Endothelial cell of hepatic sinusoid (primary cell): ENCODE results near the gene NFS1.

Source experiments
- in situ Hi-C: cut with HindIII; loops from 2 replicates; pipeline ENCODE4 v1.10.0; 2017; ENCODE audit warnings: low sequenced_read_pairs

The NFS1 gene

GRCh38 chr20:35680452-35681183, 18.5 kb downstream of the NFS1 start:
- in situ Hi-C loops = no loop called here

DNA sequence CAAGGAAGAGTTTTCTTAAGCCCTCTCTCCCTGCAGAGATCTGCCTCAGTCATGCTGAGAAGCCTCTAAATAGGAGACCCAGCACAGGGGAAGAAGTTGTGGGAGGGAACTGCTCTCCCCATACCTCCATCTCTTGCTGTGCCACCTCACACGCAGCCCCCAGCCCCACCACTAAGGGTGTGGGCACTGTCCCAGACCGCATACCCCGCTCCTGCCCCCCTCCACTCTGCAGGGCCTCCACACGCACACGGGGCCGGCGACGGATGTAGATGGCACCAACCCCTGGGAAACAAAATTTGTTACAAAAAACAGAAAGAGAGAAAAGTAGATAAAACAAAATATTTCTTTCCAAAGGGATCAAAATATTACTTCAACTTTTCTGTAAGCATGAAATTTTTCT, 24.2 kb downstream of the NFS1 start:
- in situ Hi-C loops = no loop called here

DNA sequence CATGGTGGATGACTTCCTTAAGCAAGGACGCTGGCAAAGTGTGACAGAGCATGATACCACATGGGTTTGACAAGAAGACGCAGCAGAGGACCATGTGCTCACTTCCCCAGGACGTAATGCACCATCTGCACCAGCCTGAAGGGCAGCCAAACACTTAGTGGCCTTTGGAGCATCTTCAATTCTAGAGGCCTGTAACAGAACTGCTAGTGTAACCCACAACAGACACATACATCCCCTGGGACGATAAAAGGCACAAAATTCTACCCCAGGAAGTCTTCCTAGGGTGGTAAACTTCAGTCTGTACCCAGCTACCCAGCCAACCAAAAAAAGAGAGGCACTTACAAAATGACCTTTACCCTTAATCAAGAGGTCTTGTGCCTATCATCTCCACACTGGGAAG, 25.3 kb downstream of the NFS1 start:
- in situ Hi-C loops = no loop called here

DNA sequence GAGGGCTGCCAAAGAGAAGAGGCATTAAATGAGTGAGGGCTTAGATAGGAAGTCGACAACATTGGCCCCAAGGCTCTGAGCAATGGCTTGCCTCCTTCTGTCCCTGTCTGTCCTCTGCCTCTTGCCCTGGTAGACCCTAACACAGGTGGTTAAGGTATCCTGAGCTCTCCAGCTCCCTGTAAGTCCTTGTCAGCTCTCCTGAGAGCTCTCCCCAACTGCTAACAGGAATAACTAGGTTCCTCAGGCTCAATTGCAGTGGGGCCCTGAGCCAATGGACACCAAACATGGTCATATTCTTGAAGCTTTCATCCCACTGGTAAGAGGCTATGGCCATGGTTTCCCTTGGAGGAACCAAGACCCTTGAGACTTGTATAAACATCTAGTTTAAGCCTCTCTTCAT, 29.5 kb downstream of the NFS1 start:
- in situ Hi-C loops = no loop called here

- in situ Hi-C loops = no loop called here
Observed at GRCh38 chr20:35669221-35669620, 29.9 kb downstream of the NFS1 start.

DNA sequence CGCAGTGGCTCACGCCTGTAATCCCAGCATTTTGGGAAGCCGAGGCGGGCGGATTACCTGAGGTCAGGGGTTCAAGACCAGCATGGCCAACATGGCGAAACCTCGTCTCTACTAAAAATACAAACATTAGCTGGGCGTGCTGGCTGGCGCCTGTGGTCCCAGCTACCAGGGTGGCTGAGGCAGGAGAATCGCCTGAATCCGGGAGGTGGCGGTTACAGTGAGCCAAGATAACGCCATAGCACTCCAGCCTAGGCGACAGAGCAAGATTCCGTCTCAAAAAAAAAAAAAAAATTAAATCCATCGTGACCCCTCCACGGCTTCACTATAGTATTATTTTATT, 33.2 kb downstream of the NFS1 start:
- in situ Hi-C loops = no loop called here

- in situ Hi-C loops = no loop called here
Observed at GRCh38 chr20:35664466-35665206, 34.5 kb downstream of the NFS1 start, which contains the start of the genes CPNE1 and RBM12. CPNE1 (minus strand) TSS chr20:35664900; CDS start chr20:35632923, 31,977 bp downstream. RBM12 (minus strand) TSS chr20:35664900; CDS start chr20:35655322, 9,578 bp downstream.

DNA sequence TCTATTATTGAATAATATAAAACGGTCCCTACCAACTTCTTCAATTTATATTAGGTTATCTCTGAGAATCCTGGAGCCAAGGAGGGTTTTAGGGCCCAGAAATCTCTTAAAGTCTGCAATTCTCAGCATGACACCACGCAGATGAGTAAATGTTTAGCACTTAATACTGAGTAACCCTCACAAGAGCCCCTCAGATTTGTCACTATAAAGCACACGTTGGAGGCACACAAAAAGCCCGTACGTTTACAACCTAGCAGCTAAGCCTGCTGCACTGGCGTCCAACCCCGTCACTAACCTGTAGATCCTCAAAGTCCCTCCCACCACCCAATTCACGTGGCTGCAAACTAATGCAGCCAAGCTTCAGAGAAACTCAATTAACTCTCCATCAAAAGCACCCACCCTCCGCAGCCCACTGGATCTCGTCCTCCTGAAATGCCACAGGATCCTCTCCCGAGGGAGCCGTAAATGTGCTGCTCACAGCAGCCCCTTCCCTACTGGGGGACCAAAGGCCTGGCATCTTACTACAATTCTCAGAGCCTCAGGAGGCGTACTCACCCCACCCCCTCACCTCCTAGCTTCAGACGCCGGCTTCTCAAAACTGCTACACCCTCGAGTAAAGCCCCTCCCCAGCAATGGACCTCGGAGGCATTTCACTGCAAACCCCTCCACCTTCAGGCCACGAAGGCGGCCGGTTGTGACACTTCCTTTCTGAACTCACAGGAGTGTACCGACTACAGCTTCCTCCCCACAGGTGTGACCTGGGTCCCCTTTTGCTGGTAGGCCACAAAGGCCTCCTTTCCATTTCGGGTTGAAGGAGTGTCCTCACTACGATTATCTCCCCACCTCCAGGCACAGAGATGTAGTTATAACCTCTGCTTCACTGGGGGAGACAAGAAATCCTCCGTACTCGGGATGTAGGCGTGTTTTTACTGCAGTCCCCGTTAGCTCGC, 35.4 kb downstream of the NFS1 start:
- in situ Hi-C loops = no loop called here

DNA sequence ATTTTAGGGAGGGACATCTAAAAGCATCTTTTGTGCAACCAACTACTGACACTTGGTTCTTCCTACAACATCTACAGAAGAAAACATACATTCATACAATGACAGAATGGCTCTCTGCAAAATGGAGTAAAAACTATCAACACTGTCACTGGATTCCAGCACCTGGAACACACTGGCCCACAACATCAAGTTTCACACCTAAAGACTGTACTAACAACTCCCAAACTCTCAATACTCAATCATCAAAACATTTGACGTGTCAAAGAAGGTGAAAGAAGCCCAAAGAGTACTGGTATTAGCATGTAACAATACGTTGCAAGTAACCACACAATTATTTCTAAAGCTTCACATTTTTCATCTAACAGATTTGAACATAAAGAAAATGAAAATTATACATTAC, 36.6 kb downstream of the NFS1 start:
- in situ Hi-C loops = no loop called here

GRCh38 chr20:35661908-35662307, 37.2 kb downstream of the NFS1 start:
- in situ Hi-C loops = no loop called here

GRCh38 chr20:35661053-35661452, 38.1 kb downstream of the NFS1 start:
- in situ Hi-C loops = no loop called here

GRCh38 chr20:35660122-35660937, 38.8 kb downstream of the NFS1 start:
- in situ Hi-C loops = no loop called here

GRCh38 chr20:35657271-35657670, 41.9 kb downstream of the NFS1 start:
- in situ Hi-C loops = no loop called here

GRCh38 chr20:35654415-35654814, 44.7 kb downstream of the NFS1 start:
- in situ Hi-C loops = no loop called here

GRCh38 chr20:35653893-35654292, 45.3 kb downstream of the NFS1 start:
- in situ Hi-C loops = no loop called here

DNA sequence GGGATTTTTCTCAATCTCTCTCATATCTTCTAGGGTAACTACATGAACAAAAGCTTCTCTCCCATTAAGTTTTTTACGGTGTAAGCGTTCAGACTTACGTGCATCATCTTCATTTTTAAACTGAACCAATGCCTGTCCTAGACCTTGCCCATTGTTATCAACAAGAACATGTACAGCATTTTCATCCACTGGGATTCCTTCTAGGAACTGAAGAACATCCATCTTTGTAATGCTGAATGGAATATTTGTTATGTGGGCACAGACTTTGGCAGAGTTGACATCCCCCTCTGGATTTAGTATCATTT, 45.8 kb downstream of the NFS1 start:
- in situ Hi-C loops = no loop called here

DNA sequence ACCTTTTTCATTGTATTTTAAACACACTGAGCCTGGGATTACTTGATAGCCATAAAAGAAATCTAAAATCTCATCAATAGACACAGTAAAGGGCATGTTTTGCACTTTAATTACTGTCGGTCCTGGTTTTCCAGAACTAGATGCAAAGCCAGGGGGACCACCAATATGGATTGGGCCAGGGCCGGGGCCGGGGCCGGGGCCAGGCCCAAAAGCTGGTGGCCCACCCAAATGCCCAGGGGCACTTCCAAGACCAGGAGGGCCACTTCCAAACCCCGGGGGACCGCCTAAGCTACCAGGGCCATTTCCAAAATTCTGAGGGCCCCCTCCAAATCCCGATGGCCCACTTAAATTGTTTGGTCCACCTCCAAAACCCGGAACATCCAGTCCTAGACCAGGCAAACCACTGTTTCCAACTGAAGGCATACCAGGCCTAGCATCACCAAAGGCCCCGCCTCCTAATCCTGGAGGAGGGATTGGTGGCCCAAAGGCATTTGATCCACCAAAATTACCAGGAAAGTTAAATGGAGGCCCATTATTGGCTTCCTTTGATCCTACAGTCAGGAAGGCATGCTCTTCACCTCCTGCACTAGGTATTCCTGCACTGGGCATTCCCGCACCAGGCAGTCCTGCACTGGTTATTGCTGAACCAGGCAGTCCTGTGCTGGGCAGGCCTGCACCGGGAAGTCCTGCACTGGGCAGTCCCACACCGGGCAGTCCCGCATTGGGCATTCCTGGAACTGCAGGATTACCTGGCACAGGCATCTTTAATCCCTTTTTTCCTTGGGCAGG, 46.3 kb downstream of the NFS1 start:
- in situ Hi-C loops = no loop called here

DNA sequence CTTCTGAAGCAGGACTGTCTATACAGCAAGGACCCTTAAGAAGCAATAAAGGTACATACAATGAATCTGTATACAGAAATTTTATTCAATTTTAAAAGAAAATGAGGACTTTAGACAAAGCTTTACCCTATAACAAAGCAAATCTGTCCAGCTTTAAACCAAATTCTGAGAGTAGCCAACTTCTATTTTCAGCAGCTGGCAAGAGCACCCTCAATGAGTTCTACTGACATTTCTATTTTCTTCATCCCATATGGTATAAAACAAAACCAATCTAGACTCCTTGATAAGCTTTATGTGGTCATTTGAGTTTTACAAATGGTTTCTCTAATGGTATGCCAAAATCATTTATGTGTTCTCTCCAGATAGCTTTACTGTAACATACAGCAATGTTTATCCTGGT, 47.2 kb downstream of the NFS1 start:
- in situ Hi-C loops = no loop called here

- in situ Hi-C loops = no loop called here
Observed at GRCh38 chr20:35650632-35651031, 48.5 kb downstream of the NFS1 start.

DNA sequence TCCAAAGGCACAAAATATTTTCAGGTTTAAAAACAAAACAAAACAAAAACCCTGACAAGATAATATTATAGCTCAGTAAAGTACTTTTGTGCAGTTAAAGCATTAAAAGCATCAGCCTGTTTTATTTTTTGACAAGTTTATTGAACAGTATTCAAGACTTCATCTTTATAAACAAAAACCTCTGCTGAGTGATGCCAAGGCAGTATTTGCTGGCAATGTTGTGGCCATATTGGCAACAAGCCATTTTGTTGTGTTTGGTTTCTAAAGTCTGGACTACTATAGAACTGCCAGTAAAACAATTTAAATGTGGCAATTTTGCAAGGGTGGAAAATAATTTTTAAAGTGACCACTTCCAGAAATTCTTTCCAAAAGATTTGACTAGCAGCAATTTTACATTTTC, 50.3 kb downstream of the NFS1 start:
- in situ Hi-C loops = no loop called here
